ENCODE results near the gene PRXL2C. TPM values are rescaled to one million over a fixed set of nuclear protein-coding genes. Genes with fewer than 3 reads are reported as not detected.

The PRXL2C gene
- total and polyA plus RNA-seq, 12 donors = 10.5 to 59.0 (median 22.2) TPM

DNA sequence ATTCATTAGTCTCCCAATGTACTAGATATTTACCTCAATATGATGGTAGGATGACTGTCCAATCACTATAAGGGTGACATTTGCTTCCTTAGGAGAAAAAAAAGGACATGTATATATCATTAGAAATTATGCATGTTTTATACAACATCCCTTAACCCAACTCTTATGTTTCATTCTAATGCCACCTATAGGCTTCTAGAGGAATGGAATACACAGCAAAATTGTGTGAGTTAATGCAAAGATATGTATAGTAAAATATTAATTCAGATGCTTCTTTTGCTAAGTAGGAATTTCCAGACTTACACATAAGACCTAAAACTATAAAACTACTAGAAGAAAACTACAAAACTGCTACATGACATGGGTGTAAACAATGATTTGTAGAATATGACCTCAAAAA, 3.5 kb downstream of the PRXL2C start:
- H3K27ac ChIP-seq = no peak overlapping the region
- intact Hi-C loops (cut with DNase I) = loop anchor here in 7 of 10 donors (5.0 to 10.0 kb wide), 6 partner anchors 34 to 237 kb away; partner anchors contain the start of genes HABP4 (in 3 of the 7), CDC14B (in 1 of the 7) and ZNF367 (in 1 of the 7)
- no peaks in the 10 kb centered on the region for H3K9me3 ChIP-seq
- peaks cover 0 to 72% (median 25%) of the 10 kb centered on the region in 9 donors for H3K36me3 ChIP-seq
- ATAC-seq (no peak), DNase-seq (no peak)
- peaks cover 0 to 33% (median 19%) of the 10 kb centered on the region in 9 donors for H3K4me1 ChIP-seq
- H3K27me3 ChIP-seq = no peaks in the 10 kb centered on the region
- no peak overlapping the region for H3K4me3 ChIP-seq
- TF ChIP-seq, protein P1, sequence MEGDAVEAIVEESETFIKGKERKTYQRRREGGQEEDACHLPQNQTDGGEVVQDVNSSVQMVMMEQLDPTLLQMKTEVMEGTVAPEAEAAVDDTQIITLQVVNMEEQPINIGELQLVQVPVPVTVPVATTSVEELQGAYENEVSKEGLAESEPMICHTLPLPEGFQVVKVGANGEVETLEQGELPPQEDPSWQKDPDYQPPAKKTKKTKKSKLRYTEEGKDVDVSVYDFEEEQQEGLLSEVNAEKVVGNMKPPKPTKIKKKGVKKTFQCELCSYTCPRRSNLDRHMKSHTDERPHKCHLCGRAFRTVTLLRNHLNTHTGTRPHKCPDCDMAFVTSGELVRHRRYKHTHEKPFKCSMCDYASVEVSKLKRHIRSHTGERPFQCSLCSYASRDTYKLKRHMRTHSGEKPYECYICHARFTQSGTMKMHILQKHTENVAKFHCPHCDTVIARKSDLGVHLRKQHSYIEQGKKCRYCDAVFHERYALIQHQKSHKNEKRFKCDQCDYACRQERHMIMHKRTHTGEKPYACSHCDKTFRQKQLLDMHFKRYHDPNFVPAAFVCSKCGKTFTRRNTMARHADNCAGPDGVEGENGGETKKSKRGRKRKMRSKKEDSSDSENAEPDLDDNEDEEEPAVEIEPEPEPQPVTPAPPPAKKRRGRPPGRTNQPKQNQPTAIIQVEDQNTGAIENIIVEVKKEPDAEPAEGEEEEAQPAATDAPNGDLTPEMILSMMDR (IDR thresholded peaks at IDR 0.05) = peak in 5 of 9 donors; percentile 27 to 43 (median 35)

DNA sequence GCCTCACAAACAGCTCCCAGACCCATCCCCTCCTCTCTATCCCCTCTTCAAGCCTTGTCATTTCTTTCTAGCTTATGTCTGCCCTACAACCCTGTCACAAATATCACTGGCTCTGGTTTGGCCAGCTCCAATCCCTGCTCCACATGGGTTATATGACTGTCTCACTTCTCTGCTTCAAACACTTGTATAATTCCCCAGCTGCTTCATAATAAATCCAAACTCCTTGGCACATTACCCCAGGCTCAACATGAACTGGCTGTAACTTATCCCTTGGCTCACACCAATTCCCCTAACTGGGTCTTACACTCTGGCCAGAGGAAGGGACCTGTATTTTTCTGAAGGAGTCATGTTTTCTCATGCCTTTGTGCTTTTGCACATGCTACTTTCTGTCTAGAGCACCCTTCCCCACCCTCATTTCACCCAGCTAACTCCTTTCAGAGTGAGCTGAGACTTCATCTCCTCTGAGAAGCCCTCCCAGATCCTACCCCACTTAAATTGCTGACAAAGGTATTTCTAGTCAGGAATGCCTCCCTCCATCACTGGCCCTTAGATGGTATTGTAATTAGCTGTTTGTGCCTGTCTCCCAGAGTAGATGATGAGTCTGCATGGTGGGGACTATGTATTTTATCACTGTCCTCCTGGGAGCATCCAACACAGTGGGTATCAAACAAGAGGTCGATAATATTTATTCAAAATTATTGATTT, 5.3 kb downstream of the PRXL2C start:
- TF ChIP-seq, protein P1 (IDR thresholded peaks at IDR 0.05) = no peak
- Histone ChIP-seq H3K27ac (no peak overlapping the region), H3K9me3 (no peaks in the 10 kb centered on the region), H3K4me1 (peaks cover 0 to 28% (median 10%) of the 10 kb centered on the region in 9 donors), H3K27me3 (no peaks in the 10 kb centered on the region), H3K36me3 (peaks cover 0 to 91% (median 42%) of the 10 kb centered on the region in 9 donors), H3K4me3 (no peak overlapping the region)
- 89% methylated on average over 1 of the region's 1 CpG for WGBS, 2 donors
- ATAC-seq (no peak), DNase-seq (no peak)
- intact Hi-C loops (cut with DNase I) = loop anchor here in 7 of 10 donors (5.0 to 10.0 kb wide), 6 partner anchors 32 to 235 kb away; partner anchors contain the start of genes HABP4 (in 3 of the 7), CDC14B (in 1 of the 7) and ZNF367 (in 1 of the 7)

DNA sequence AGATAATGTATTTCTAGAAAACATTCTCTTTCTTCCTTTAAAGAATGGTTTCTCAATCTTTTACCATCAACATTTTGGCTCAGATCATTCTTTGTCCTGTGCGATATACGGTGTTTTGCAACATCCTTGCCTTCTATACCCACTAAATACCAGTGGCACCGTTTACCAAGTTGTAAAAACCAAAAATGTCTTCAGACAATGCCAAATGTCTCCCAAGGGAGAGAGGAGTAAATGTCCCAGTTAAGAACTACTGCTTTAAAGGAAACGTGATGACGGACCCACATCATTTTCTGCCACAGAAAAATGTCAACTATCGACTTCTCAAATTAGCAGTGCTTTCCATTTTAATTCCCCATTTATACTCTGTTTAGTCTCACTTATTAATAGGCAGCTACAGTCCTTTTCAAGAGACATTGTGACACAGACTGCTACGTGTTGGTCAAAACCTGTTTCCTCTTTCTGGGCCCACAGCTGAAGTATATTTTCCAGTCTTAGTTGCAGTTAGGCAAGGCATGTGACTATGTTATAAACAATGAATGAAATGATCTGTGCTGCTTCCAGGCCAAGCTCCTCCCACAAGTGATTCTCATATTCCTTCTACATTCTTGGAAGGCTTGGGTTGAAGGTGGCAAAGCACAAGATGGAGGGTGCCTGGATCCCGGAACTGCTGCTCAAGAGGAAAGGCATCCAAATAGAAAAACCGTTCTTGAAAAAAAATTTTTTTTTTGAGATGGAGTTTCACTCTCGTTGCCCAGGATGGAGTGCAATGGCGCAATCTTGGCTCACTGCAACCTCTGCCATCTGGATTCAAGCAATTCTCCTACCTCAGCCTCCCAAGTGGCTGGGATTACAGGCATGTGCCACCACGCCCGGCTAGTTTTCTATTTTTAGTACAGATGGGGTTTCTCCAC, 8.8 kb downstream of the PRXL2C start:
- H3K4me3 ChIP-seq = no peak overlapping the region
- WGBS, 2 donors = 80 to 81% methylated on average over 13 of the region's 13 CpGs
- H3K27ac ChIP-seq = peak overlapping the region in 1 of 10 donors; percentile 51

More for the DNA sequence above, 8.8 kb downstream of the PRXL2C start:
- Histone ChIP-seq H3K27me3 (no peaks in the 10 kb centered on the region), H3K4me1 (peaks cover 0 to 13% (median 0%) of the 10 kb centered on the region in 9 donors), H3K36me3 (peaks cover 0 to 100% (median 59%) of the 10 kb centered on the region in 9 donors), H3K9me3 (no peaks in the 10 kb centered on the region)
- no peak for DNase-seq
- peak in 7 of 8 donors; percentile 28 to 67 (median 58) for ATAC-seq
- intact Hi-C loops (cut with DNase I) = no loop called here
- TF ChIP-seq, protein P1 (IDR thresholded peaks at IDR 0.05) = no peak

Measured in heart right ventricle (tissue), 16 donors.